Endothelial cell of umbilical vein (primary cell): ENCODE data around the gene ZNF614. TPM values are rescaled to one million over a fixed set of nuclear protein-coding genes. Genes with fewer than 3 reads are reported as not detected.
A peak's percentile ranks its signal among the peaks of the same experiment; 100 is the strongest.

ENCODE experiments used
- BruUV-seq: library from RNA; stranded (reverse); fragments of 400-500 nt; replicated peaks from 2 replicates; lab custom pipeline; 2021; lab: Mats Ljungman, UMichigan
- CTCF ChIA-PET: fragments of 300-600, 350-600 bp; sonication (Branson Sonifier 250); formaldehyde crosslinking; loops from one replicate; lab custom pipeline; 2021; ENCODE audit warnings: antibody characterized with exemption, inconsistent platforms; lab: Charles Lee
- POLR2A ChIA-PET: fragments of 300-600, 350-600 bp; sonication (Branson Sonifier 250); formaldehyde crosslinking; loops from one replicate; lab custom pipeline; 2021; ENCODE audit warnings: antibody characterized with exemption, inconsistent platforms; lab: Charles Lee
- DNase-seq: peaks from one replicate; pipeline ENCODE4 v3.0.0-alpha.2; 2011; ENCODE audit warnings: low read depth, low spot score
- FAIRE-seq: peaks from 2 replicates; lab custom pipeline; 2011; peaks lifted over from hg19 to GRCh38; lab: Jason Lieb, UNC
- H2AFZ ChIP-seq: 2 replicates; pipeline ENCODE4 v1.6.0; 2012; ENCODE audit warnings: low read depth, low read length, control low read depth, inconsistent platforms
- H3K27ac ChIP-seq: 2 replicates; pipeline ENCODE4 v1.5.1; 2011; ENCODE audit warnings: low read depth, mild to moderate bottlenecking, control low read depth, low read length, moderate library complexity; ENCODE audit not compliant: insufficient read depth
- H3K27me3 ChIP-seq, 2 experiments: 2 replicates each; pipeline versions ENCODE4 v1.6.0 to v1.6.1; 2011; ENCODE audit warnings: low read length in 2 of 2, mixed read lengths in 1 of 2; ENCODE audit not compliant: control insufficient read depth in 2 of 2, insufficient read depth in 2 of 2
- H3K36me3 ChIP-seq, 2 experiments: 2 replicates in 1 of 2; 3 replicates in 1 of 2; pipeline ENCODE4 v1.5.1; 2011; ENCODE audit warnings: low read length in 2 of 2, mild to moderate bottlenecking in 1 of 2, moderate library complexity in 1 of 2; ENCODE audit not compliant: control insufficient read depth in 2 of 2, insufficient read depth in 2 of 2; ENCODE audit errors: extremely low read depth in 1 of 2
- H3K4me1 ChIP-seq: 3 replicates; pipeline ENCODE4 v1.5.1; 2011; ENCODE audit warnings: mild to moderate bottlenecking, low read length; ENCODE audit not compliant: control insufficient read depth, insufficient read depth; ENCODE audit errors: extremely low read depth
- H3K4me2 ChIP-seq: 2 replicates; pipeline ENCODE4 v1.6.1; 2011; ENCODE audit warnings: low read length, control low read depth, mixed read lengths; ENCODE audit not compliant: insufficient read depth
- H3K4me3 ChIP-seq, 3 experiments: fragments of 200-600 bp in 1 of 3; sonication (generic), shearing (Covaris generic) in 1 of 3; replicated peaks in 1 of 3; 2 replicates each; pipeline ENCODE4 v1.5.1; 2011 to 2016; ENCODE audit warnings: control low read depth in 3 of 3, low read length in 3 of 3, mild to moderate bottlenecking in 2 of 3, inconsistent platforms in 1 of 3, low read depth in 1 of 3, moderate library complexity in 1 of 3; ENCODE audit not compliant: insufficient read depth in 1 of 3
- H3K79me2 ChIP-seq: 2 replicates; pipeline ENCODE4 v1.6.0; 2012; ENCODE audit warnings: low read length, inconsistent platforms; ENCODE audit not compliant: control insufficient read depth, insufficient read depth
- H3K9ac ChIP-seq: replicated peaks from 2 replicates; pipeline ENCODE3; 2011; ENCODE audit warnings: low read length, control low read depth; ENCODE audit not compliant: insufficient read depth; ENCODE audit errors: extremely low read depth
- H3K9me1 ChIP-seq: replicated peaks from 3 replicates; pipeline ENCODE4 v1.6.0; 2011; ENCODE audit warnings: mild to moderate bottlenecking, low read length; ENCODE audit not compliant: control insufficient read depth, insufficient read depth; ENCODE audit errors: extremely low read depth
- H3K9me3 ChIP-seq: replicated peaks from 2 replicates; pipeline ENCODE4 v1.5.1; 2012; ENCODE audit warnings: low read length, inconsistent platforms; ENCODE audit not compliant: control insufficient read depth, insufficient read depth
- H4K20me1 ChIP-seq: replicated peaks from 2 replicates; pipeline ENCODE3; 2011; ENCODE audit warnings: mild to moderate bottlenecking, low read length; ENCODE audit not compliant: control insufficient read depth, insufficient read depth; ENCODE audit errors: extremely low read depth
- EZH2 ChIP-seq: IDR thresholded peaks from 2 replicates; pipeline ENCODE4 v1.6.1; 2012; ENCODE audit warnings: borderline replicate concordance, low read depth, mild to moderate bottlenecking, moderate library complexity, low read length, inconsistent platforms; ENCODE audit not compliant: severe bottlenecking
- FOS ChIP-seq: IDR thresholded peaks from 2 replicates; pipeline ENCODE4 v1.6.1; 2011; ENCODE audit warnings: mild to moderate bottlenecking, low read length, moderate library complexity, borderline replicate concordance; ENCODE audit not compliant: insufficient read depth
- GATA2 ChIP-seq: IDR thresholded peaks from 2 replicates; pipeline ENCODE4 v1.7.0; 2011; ENCODE audit warnings: low read depth, mild to moderate bottlenecking, moderate library complexity, mixed read lengths, low read length; ENCODE audit not compliant: insufficient read length, insufficient read depth
- JUN ChIP-seq: IDR thresholded peaks from 2 replicates; pipeline ENCODE4 v1.6.1; 2011; ENCODE audit warnings: borderline replicate concordance, low read depth; ENCODE audit not compliant: insufficient read length, insufficient read depth
- MYC ChIP-seq: IDR thresholded peaks from one replicate; pipeline ENCODE4 v1.6.1; 2011; ENCODE audit warnings: mild to moderate bottlenecking, low read depth, low read length
- POLR2A ChIP-seq: IDR thresholded peaks from 2 replicates; pipeline ENCODE4 v1.6.1; 2012; ENCODE audit warnings: low read depth, mild to moderate bottlenecking, control low read depth, low read length
- POLR2AphosphoS5 ChIP-seq: IDR thresholded peaks from 2 replicates; pipeline ENCODE4 v1.6.1; 2012; ENCODE audit warnings: low read depth, mild to moderate bottlenecking, control low read depth, low read length, moderate library complexity; ENCODE audit not compliant: insufficient read depth
- dilution Hi-C: fragments of 300-500 bp; cut with MboI; formaldehyde crosslinking; loops from one replicate; pipeline ENCODE4 v1.15.0; 2019; ENCODE audit warnings: low sequenced_read_pairs; ENCODE audit not compliant: extremely low pct_ligation_motif_present
- intact Hi-C: fragments of 100-400 bp; cut with micrococcal nuclease; formaldehyde crosslinking; loops from one replicate; pipeline ENCODE4 v1.10.0; 2022
- polyA plus RNA-seq, 4 experiments: library from polyadenylated mRNA; depleted of rRNA in 3 of 4; stranded (reverse) in 3 of 4; unstranded in 1 of 4; fragments of >200 nt; gene quantifications; 2 replicates each; pipeline versions ENCODE4 v1.2.1 to v1.2.3, GENCODE V29; 2011 to 2012; ENCODE audit warnings: missing spikeins in 1 of 4
- total RNA-seq: library from RNA; stranded (reverse); gene quantifications from 2 replicates; pipeline ENCODE4 v1.2.3, GENCODE V29; 2021
- TF ChIP-seq, protein P1 (sequence below): IDR thresholded peaks from 2 replicates; pipeline ENCODE4 v1.6.1; 2011; ENCODE audit not compliant: insufficient read depth, insufficient read length
- TF ChIP-seq, protein P2 (sequence below), 2 donors: IDR thresholded peaks; 1 replicate in 1 of 2; 2 replicates in 1 of 2; pipeline ENCODE4 v1.5.1; 2011; ENCODE audit warnings: low read length in 2 of 2, mild to moderate bottlenecking in 2 of 2, moderate library complexity in 2 of 2, control low read depth in 1 of 2, inconsistent platforms in 1 of 2, low read depth in 1 of 2; ENCODE audit not compliant: insufficient read depth in 1 of 2; ENCODE audit errors: extremely low read depth in 1 of 2

ZNF614 gene
- total and polyA plus RNA-seq, 2 donors (not counting 3 experiments of a cell fraction or from before 2014, with no cell fraction given): 2.5 to 7.8 TPM

DNA sequence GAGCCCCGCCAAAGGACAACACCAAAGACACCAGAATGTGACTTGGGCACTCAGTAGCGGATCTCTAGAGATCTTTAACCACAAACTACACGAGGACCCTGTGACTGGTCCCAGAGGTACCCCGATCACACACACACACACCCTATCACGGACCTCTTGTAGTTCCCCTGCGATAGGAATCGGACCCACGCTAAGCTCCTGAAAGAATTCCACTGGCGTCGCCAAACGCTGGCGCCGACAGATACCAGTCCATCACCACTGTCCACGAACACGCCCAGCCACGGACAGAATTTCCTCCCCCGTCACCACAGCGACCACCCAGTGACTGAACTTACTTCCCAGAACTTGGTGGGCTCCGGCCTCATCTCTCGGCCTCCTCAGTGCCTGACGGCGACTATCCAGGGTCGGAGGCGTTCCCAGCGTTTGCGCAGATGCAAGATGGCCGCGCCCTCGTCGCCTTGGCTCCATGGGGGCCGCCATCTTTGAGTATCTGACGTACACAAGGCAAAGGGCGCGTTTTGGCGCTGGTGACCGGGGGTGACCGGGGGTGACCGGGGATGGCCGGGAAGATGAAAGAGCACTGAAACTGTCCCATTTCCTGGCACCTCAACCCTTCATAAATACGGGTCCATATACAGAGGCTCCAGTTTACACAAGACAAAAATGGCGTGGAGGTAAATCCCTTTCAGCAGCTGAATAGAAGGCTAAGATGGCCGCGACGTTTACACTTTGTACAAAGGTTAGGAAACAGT is 20.2 kb downstream of the ZNF614 start, which contains the start of gene ZNF615:
Gene ZNF615, minus strand, starts transcription at position 406 of the 752 bp plus-strand sequence. CDS start 4,500 bp downstream, outside the sequence.
- H3K9ac ChIP-seq: peak within 1 kb of the TSS; percentile 94
- DNase-seq: peak; percentile 91
- peak within 1 kb of the TSS; percentile 57 to 76 (median 69) for H3K4me3 ChIP-seq
- peak within 1 kb of the TSS; percentile 57 for H3K4me2 ChIP-seq
- no peaks in the 10 kb centered on the region for H3K27me3 ChIP-seq
- H3K79me2 ChIP-seq: no peaks in the 10 kb centered on the region
- CTCF ChIA-PET: interaction anchor here (1.4 kb wide), 1 partner anchor 230 kb away, joined by 3 read pairs; no protein-coding TSS in a partner anchor
- H3K9me3 ChIP-seq: no peaks in the 10 kb centered on the region
- intact Hi-C loops (loop anchor here (1.0 to 2.0 kb wide), 4 partner anchors 20 to 81 kb away; partner anchors contain the start of genes ZNF350, ZNF432, ZNF613 and ZNF614), dilution Hi-C loops (no loop called here)
- H3K36me3 ChIP-seq: peaks cover 0 to 3% of the 10 kb centered on the region in 2 experiments
- peak within 1 kb of the TSS; percentile 83 for H3K27ac ChIP-seq
- peaks cover 7% of the 10 kb centered on the region for H3K4me1 ChIP-seq
- TF ChIP-seq EZH2: no peak
- no peak for TF ChIP-seq POLR2A
- no peak for TF ChIP-seq GATA2
- no peak for TF ChIP-seq MYC
- TF ChIP-seq, protein P1, sequence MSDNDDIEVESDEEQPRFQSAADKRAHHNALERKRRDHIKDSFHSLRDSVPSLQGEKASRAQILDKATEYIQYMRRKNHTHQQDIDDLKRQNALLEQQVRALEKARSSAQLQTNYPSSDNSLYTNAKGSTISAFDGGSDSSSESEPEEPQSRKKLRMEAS: no peak
- no peak for TF ChIP-seq FOS
- TF ChIP-seq, protein P2, sequence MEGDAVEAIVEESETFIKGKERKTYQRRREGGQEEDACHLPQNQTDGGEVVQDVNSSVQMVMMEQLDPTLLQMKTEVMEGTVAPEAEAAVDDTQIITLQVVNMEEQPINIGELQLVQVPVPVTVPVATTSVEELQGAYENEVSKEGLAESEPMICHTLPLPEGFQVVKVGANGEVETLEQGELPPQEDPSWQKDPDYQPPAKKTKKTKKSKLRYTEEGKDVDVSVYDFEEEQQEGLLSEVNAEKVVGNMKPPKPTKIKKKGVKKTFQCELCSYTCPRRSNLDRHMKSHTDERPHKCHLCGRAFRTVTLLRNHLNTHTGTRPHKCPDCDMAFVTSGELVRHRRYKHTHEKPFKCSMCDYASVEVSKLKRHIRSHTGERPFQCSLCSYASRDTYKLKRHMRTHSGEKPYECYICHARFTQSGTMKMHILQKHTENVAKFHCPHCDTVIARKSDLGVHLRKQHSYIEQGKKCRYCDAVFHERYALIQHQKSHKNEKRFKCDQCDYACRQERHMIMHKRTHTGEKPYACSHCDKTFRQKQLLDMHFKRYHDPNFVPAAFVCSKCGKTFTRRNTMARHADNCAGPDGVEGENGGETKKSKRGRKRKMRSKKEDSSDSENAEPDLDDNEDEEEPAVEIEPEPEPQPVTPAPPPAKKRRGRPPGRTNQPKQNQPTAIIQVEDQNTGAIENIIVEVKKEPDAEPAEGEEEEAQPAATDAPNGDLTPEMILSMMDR (IDR thresholded peaks at IDR 0.05; ENCODE audit: extremely low read depth in 1 of 2, insufficient read depth in 1 of 2, low read depth in 1 of 2, low read length in 2 of 2): no peak
- no peak for TF ChIP-seq POLR2AphosphoS5
- TF ChIP-seq JUN: no peak
- BruUV-seq: no TSS peak
- FAIRE-seq: peak; percentile 88
- no peaks in the 10 kb centered on the region for H3K9me1 ChIP-seq
- no peaks in the 10 kb centered on the region for H4K20me1 ChIP-seq
- POLR2A ChIA-PET: interaction anchor here (1.5 kb wide), 1 partner anchor 20 kb away, joined by 4 read pairs; the partner anchor contains the start of gene ZNF614
- H2AFZ ChIP-seq: peak within 1 kb of the TSS; percentile 94
